ENCODE results near the gene ACTL8.

The ACTL8 gene

DNA sequence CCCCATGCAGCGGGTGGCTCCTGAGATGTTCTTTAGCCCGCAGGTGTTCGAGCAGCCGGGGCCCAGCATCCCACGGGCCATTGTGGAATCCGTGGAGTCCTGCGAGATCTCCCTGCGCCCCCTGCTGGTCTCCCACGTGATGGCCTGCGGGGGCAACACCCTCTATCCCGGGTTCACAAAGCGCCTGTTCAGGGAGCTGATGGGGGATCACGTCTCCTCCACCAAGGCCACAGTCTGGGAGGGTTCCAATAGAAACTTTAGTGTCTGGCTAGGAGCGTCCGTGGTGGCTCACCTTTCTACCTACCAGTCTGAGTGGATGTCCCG, 71.0 kb downstream of the ACTL8 start:
- H3K4me3 ChIP-seq (ENCODE audit: low read depth, low read length), result no peak overlapping the region
- DNase-seq (ENCODE audit: low read depth), result peak; percentile 43
- TF ChIP-seq, protein P1, sequence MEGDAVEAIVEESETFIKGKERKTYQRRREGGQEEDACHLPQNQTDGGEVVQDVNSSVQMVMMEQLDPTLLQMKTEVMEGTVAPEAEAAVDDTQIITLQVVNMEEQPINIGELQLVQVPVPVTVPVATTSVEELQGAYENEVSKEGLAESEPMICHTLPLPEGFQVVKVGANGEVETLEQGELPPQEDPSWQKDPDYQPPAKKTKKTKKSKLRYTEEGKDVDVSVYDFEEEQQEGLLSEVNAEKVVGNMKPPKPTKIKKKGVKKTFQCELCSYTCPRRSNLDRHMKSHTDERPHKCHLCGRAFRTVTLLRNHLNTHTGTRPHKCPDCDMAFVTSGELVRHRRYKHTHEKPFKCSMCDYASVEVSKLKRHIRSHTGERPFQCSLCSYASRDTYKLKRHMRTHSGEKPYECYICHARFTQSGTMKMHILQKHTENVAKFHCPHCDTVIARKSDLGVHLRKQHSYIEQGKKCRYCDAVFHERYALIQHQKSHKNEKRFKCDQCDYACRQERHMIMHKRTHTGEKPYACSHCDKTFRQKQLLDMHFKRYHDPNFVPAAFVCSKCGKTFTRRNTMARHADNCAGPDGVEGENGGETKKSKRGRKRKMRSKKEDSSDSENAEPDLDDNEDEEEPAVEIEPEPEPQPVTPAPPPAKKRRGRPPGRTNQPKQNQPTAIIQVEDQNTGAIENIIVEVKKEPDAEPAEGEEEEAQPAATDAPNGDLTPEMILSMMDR (conservative IDR thresholded peaks at IDR 0.05; ENCODE audit: low read depth, low read length), result peak; percentile 80

DNA sequence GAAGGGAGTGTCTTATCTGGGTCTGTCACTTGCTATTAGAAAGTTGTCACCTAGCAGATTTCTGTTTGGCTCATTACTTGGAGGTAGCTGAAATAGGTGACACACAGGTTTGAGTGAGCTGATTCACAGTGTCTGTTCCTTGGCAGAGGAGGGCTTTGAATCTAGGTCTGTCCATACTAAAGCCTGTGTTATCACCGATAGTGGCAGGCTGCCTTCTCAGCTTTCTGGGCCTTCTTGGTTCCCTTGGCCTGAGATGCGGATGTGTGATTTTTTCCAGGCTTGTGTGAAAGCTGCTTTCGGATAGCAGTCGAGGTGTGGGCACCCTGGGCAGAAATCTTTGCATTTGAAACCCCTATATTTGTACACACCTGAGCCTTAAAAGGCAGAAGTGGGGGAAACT, 73.9 kb downstream of the ACTL8 start:
- DNase-seq (ENCODE audit: low read depth), result no peak
- TF ChIP-seq, protein P1 (conservative IDR thresholded peaks at IDR 0.05; ENCODE audit: low read depth, low read length), result no peak
- H3K4me3 ChIP-seq (ENCODE audit: low read depth, low read length), result no peak overlapping the region

GRCh38 chr1:17829579-17829978, 74.4 kb downstream of the ACTL8 start:
- H3K4me3 ChIP-seq (ENCODE audit: low read depth, low read length), result no peak overlapping the region
- DNase-seq (ENCODE audit: low read depth), result no peak
- TF ChIP-seq, protein P1 (conservative IDR thresholded peaks at IDR 0.05; ENCODE audit: low read depth, low read length), result no peak

DNA sequence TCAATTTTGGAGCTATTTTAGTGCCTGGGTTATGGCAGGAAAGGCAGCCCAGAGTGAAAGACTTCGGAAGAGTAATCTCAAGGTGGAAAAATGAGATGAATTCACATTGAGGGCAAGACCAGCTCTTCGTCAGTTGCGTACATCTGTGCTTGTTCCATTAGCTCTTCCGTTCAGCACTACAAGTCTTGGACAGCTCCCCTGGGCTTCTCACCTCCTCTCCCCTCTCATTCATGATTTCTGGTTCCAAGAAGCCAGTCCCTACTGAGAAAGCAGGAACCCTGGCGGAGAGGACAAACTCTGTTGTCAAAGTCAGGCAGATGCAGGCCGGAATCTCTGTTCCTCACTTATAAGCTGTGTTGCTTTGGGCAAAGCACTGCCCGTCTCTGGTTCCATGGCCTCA, 76.5 kb downstream of the ACTL8 start:
- peak; percentile 74 for DNase-seq (ENCODE audit: low read depth)
- TF ChIP-seq, protein P1 (conservative IDR thresholded peaks at IDR 0.05; ENCODE audit: low read depth, low read length), result no peak
- no peak overlapping the region for H3K4me3 ChIP-seq (ENCODE audit: low read depth, low read length)

DNA sequence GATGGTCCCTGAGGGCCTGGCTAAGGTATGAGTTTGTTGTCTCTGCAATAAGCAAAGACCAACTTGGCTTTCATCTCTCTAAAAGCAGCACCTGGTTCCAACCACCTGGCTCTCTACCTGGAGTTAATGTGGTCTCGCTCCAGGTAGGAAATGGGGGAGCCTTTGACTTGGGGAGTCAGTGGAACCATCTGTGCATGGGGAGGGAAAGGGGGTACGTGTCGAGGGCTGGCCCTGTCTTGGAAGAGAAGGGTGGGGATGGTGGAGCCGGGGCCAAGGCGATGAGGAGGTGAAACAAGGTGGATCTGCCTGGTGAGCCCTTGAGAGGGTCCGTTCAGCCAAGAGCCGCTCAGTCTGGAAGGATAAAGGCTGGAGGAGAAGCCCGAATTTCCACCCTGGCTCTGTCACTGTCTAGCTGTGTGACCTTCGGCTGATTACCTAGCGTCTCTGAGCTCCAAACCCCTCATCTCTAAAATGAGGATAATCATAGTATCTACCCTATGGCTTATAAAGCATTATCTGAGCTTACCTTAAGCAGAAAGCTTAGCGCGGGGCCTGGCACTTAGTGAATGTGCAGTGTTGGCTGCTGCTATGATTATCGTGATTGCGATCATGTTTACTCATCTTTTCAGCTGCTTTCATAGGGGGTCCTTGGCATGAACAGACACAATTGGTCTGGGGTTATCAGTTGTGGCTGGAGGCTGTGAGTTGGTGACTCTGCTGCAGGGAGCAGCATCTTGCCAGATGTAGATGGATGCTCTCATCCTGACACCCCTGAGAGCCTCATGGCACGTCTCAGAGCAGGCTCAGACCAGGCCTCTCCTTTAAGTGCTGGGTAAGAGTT, 78.7 kb downstream of the ACTL8 start:
- no peak for DNase-seq (ENCODE audit: low read depth)
- TF ChIP-seq, protein P1 (conservative IDR thresholded peaks at IDR 0.05; ENCODE audit: low read depth, low read length), result no peak
- H3K4me3 ChIP-seq (ENCODE audit: low read depth, low read length), result no peak overlapping the region

DNA sequence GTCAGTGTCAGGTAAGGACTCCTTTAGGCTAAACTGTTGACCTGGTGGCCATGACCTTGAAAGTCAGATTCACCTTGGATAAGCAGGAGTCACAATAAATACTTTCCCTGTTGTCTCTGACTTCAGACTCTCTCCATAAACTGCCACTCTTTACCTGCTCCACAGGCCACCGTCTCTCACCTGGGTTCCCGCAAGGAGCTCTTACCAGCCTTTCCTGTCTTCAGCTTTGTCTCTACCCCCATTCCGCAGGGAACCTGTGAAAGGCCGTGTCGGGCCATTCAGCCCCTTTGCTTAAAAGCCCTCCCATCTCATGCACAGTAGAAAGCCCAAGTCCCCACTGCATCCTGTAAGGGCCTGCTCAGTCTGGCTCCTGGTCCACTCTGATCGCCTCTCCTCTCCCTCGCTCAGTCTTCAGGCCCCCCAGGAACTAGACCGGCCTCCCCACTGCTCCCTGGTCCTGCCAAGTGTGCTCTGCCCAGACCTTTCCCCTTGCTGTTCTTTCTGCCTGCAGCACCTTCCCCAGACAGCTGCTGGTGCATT, 79.5 kb downstream of the ACTL8 start:
- no peak overlapping the region for H3K4me3 ChIP-seq (ENCODE audit: low read depth, low read length)
- TF ChIP-seq, protein P1 (conservative IDR thresholded peaks at IDR 0.05; ENCODE audit: low read depth, low read length), result no peak
- no peak for DNase-seq (ENCODE audit: low read depth)
